Amygdala (tissue), 56 donors: ENCODE measurements around the gene GLDN.

ENCODE experiments used
- DNase-seq, 56 donors: peaks; one replicate each; lab custom pipeline; 2025; lab: John Stamatoyannopoulos, UW

Gene GLDN

GRCh38 chr15:51321316-51321715 is 20.1 kb upstream of the GLDN start:
- DNase-seq = no peak

GRCh38 chr15:51322621-51323296 is 18.7 kb upstream of the GLDN start:
- DNase-seq = peak in 3 of 56 donors; percentile 6 to 22 (median 11)

GRCh38 chr15:51323749-51324148 is 17.7 kb upstream of the GLDN start:
- DNase-seq = no peak

- DNase-seq = no peak
These were observed 16.3 kb upstream of the GLDN start for GRCh38 chr15:51325167-51325566.

GRCh38 chr15:51327081-51327480 is 14.4 kb upstream of the GLDN start:
- DNase-seq = no peak

GRCh38 chr15:51328926-51329325 is 12.5 kb upstream of the GLDN start:
- no peak for DNase-seq

GRCh38 chr15:51331141-51331540 is 10.3 kb upstream of the GLDN start:
- DNase-seq = no peak

GRCh38 chr15:51332206-51333147 is 9.0 kb upstream of the GLDN start:
- DNase-seq = peak in 2 of 56 donors; percentile 18 to 34

GRCh38 chr15:51333571-51333970 is 7.9 kb upstream of the GLDN start:
- DNase-seq = no peak

GRCh38 chr15:51334011-51334451 is 7.4 kb upstream of the GLDN start:
- no peak for DNase-seq

- DNase-seq = no peak
These were observed 6.4 kb upstream of the GLDN start for GRCh38 chr15:51335087-51335486.

- peak in 1 of 56 donors; percentile 11 for DNase-seq
These were observed 5.7 kb upstream of the GLDN start for GRCh38 chr15:51335538-51336410.

- DNase-seq = no peak
These were observed 3.0 kb upstream of the GLDN start, which contains the start of gene CYP19A1 for GRCh38 chr15:51338496-51338895. Gene CYP19A1, minus strand, starts transcription at chr15:51338596. Its CDS starts 95,684 bp downstream, at chr15:51242912.

- DNase-seq = peak in 13 of 56 donors; percentile 14 to 54 (median 31)
These were observed 958 bp downstream of the GLDN start for GRCh38 chr15:51342227-51342999.

GRCh38 chr15:51343466-51343865 is 2.0 kb downstream of the GLDN start:
- DNase-seq = no peak

- no peak for DNase-seq
These were observed 4.7 kb downstream of the GLDN start for GRCh38 chr15:51346136-51346535.

GRCh38 chr15:51348688-51349087 is 7.2 kb downstream of the GLDN start:
- DNase-seq = peak in 5 of 56 donors; percentile 6 to 57 (median 32)

- DNase-seq = peak in 4 of 56 donors; percentile 9 to 23 (median 18)
These were observed 7.8 kb downstream of the GLDN start for GRCh38 chr15:51349156-51349844.

GRCh38 chr15:51350723-51351122 is 9.3 kb downstream of the GLDN start:
- DNase-seq = no peak
